GM12878 (cell line): ENCODE data around the gene RSPH1. TPM values are rescaled to one million over a fixed set of nuclear protein-coding genes. Genes with fewer than 3 reads are reported as not detected.

ENCODE experiments used
- ATAC-seq: fragments of 200-7000 bp; cut with Tn5 transposase; 3 replicates; pipeline ENCODE4 v1.9.1; 2020; ENCODE audit warnings: mild to moderate bottlenecking, moderate library complexity
- BruUV-seq: library from RNA; stranded (reverse); fragments of 400-500 nt; replicated peaks from 2 replicates; lab custom pipeline; 2021; lab: Mats Ljungman, UMichigan
- CTCF ChIA-PET: fragments of 300-600 bp; sonication (Branson Sonifier 250); formaldehyde crosslinking; extraction: SDS; loops from one replicate; lab custom pipeline; 2021; ENCODE audit warnings: inconsistent platforms; lab: Yijun Ruan, JAX
- POLR2A ChIA-PET: fragments of 350-600 bp; formaldehyde crosslinking; extraction: SDS; loops from one replicate; lab custom pipeline; 2021; ENCODE audit warnings: inconsistent platforms; lab: Charles Lee
- RAD21 ChIA-PET: fragments of 300-600 bp; sonication (Branson Sonifier 250); formaldehyde crosslinking; loops from one replicate; lab custom pipeline; 2023; ENCODE audit warnings: antibody characterized with exemption; ENCODE audit not compliant: unreplicated experiment; lab: Charles Lee
- SMC1A ChIA-PET: fragments of 300-600 bp; sonication (Branson Sonifier 250); formaldehyde crosslinking; loops from one replicate; lab custom pipeline; 2023; ENCODE audit not compliant: unreplicated experiment, uncharacterized antibody; lab: Charles Lee
- DNase-seq: peaks from one replicate; pipeline ENCODE4 v3.0.0-alpha.2; 2011; ENCODE audit warnings: low read depth, low spot score
- FAIRE-seq: peaks from 3 replicates; lab custom pipeline; 2011; peaks lifted over from hg19 to GRCh38; lab: Jason Lieb, UNC
- H2AFZ ChIP-seq: 2 replicates; pipeline ENCODE4 v1.6.0; 2011; ENCODE audit warnings: low read depth, low read length, control low read depth; ENCODE audit not compliant: control insufficient read depth
- H3K27ac ChIP-seq: 2 replicates; pipeline ENCODE4 v1.5.1; 2011; ENCODE audit warnings: control low read depth; ENCODE audit not compliant: control insufficient read depth, insufficient read depth
- H3K27me3 ChIP-seq, 2 experiments: replicated peaks in 1 of 2; 2 replicates each; pipeline versions ENCODE4 v1.6.0 to v1.6.1; 2011; ENCODE audit warnings: low read length in 1 of 2; ENCODE audit not compliant: control insufficient read depth in 2 of 2, insufficient read depth in 2 of 2
- H3K36me3 ChIP-seq, 2 experiments: 2 replicates each; pipeline ENCODE4 v1.5.1; 2011; ENCODE audit warnings: low read length in 1 of 2; ENCODE audit not compliant: control insufficient read depth in 2 of 2, insufficient read depth in 2 of 2
- H3K4me1 ChIP-seq: 2 replicates; pipeline ENCODE4 v1.6.1; 2011; ENCODE audit warnings: mild to moderate bottlenecking, low read length, moderate library complexity, mixed read lengths; ENCODE audit not compliant: control insufficient read depth, insufficient read depth
- H3K4me2 ChIP-seq: 2 replicates; pipeline ENCODE4 v1.6.0; 2011; ENCODE audit warnings: control low read depth; ENCODE audit not compliant: control insufficient read depth, insufficient read depth
- H3K4me3 ChIP-seq: fragments of 200-600 bp; sonication (generic); 2 replicates; pipeline ENCODE4 v1.5.1; 2016
- H3K79me2 ChIP-seq: 2 replicates; pipeline ENCODE4 v1.6.0; 2011; ENCODE audit warnings: low read length; ENCODE audit not compliant: control insufficient read depth, insufficient read depth
- H3K9ac ChIP-seq: 2 replicates; pipeline ENCODE4 v1.8.0; 2011; ENCODE audit warnings: low read length, control low read depth, mixed read lengths; ENCODE audit not compliant: control insufficient read depth, insufficient read depth
- H3K9me3 ChIP-seq: replicated peaks from 3 replicates; pipeline ENCODE4 v1.5.1; 2011; ENCODE audit warnings: mild to moderate bottlenecking, low read length; ENCODE audit not compliant: control insufficient read depth, insufficient read depth
- H4K20me1 ChIP-seq: 2 replicates; pipeline ENCODE4 v1.6.0; 2011; ENCODE audit not compliant: control insufficient read depth, insufficient read depth
- ATF7 ChIP-seq: fragments of 450-650 bp; IDR thresholded peaks from 2 replicates; pipeline ENCODE4 v1.6.1; 2016; ENCODE audit warnings: low read depth, mild to moderate bottlenecking
- CBFB ChIP-seq: IDR thresholded peaks from 2 replicates; pipeline ENCODE4 v1.6.1; 2016; ENCODE audit warnings: antibody characterized with exemption, low read depth
- CBX5 ChIP-seq: sonication (generic); IDR thresholded peaks from 2 replicates; pipeline ENCODE4 v1.6.1; 2016; ENCODE audit warnings: low read depth, moderate library complexity, mild to moderate bottlenecking, inconsistent platforms
- CHD1 ChIP-seq: IDR thresholded peaks from 2 replicates; pipeline ENCODE4 v1.6.1; 2012; ENCODE audit warnings: low read depth, low read length, improper control_type of control experiment
- EZH2 ChIP-seq: IDR thresholded peaks from 2 replicates; pipeline ENCODE4 v1.6.1; 2012; ENCODE audit warnings: low read depth, mild to moderate bottlenecking, control low read depth, inconsistent platforms, low read length, borderline replicate concordance; ENCODE audit not compliant: control insufficient read depth
- HDAC2 ChIP-seq: fragments of 200-600 bp; sonication (generic); IDR thresholded peaks from 2 replicates; pipeline ENCODE4 v1.6.1; 2017
- KLF5 ChIP-seq: fragments of 450-650 bp; IDR thresholded peaks from 2 replicates; pipeline ENCODE4 v1.6.1; 2014; ENCODE audit warnings: mild to moderate bottlenecking; ENCODE audit not compliant: partially characterized antibody
- MEF2A ChIP-seq: IDR thresholded peaks from 2 replicates; pipeline ENCODE4 v1.6.1; 2011; ENCODE audit warnings: low read depth, mild to moderate bottlenecking, low read length, moderate library complexity; ENCODE audit not compliant: insufficient read depth
- NFYB ChIP-seq: IDR thresholded peaks from 2 replicates; pipeline ENCODE4 v1.6.1; 2011; ENCODE audit warnings: low read depth, mild to moderate bottlenecking, low read length, improper control_type of control experiment, moderate library complexity; ENCODE audit not compliant: insufficient read depth
- RAD21 ChIP-seq: IDR thresholded peaks from 2 replicates; pipeline ENCODE4 v1.6.1; 2011; ENCODE audit warnings: mild to moderate bottlenecking, low read depth, low read length, moderate library complexity; ENCODE audit not compliant: insufficient read depth
- SMC3 ChIP-seq: IDR thresholded peaks from 2 replicates; pipeline ENCODE4 v1.6.1; 2011; ENCODE audit warnings: low read length, improper control_type of control experiment, borderline replicate concordance
- SPI1 ChIP-seq: IDR thresholded peaks from 2 replicates; pipeline ENCODE4 v1.6.1; 2011; ENCODE audit warnings: low read depth, mild to moderate bottlenecking, low read length, moderate library complexity, borderline replicate concordance; ENCODE audit not compliant: insufficient read depth
- SREBF2 ChIP-seq: IDR thresholded peaks from 2 replicates; pipeline ENCODE4 v1.6.1; 2012; ENCODE audit warnings: mild to moderate bottlenecking, low read length
- ZSCAN29 ChIP-seq: fragments of 450-650 bp; IDR thresholded peaks from 2 replicates; pipeline ENCODE4 v1.6.1; 2017; ENCODE audit warnings: mild to moderate bottlenecking, moderate library complexity
- WGBS: methylation state at CpG from one replicate; pipeline ENCODE4 v1.1.6; 2016; ENCODE audit warnings: low lambda C conversion rate; ENCODE audit not compliant: insufficient replicate concordance, insufficient coverage; ENCODE audit errors: missing lambda C conversion rate; 5-methylcytosine and 5-hydroxymethylcytosine counted together
- in situ Hi-C: fragments of 300-500 bp; cut with MboI; formaldehyde crosslinking; loops from 9 replicates; pipeline ENCODE4 v1.14.3; 2018; ENCODE audit warnings: mixed read lengths
- intact Hi-C: fragments of 100-400 bp; cut with micrococcal nuclease; formaldehyde crosslinking; loops from one replicate; pipeline ENCODE4 v1.14.2; 2022; ENCODE audit not compliant: unreplicated experiment
- polyA plus RNA-seq, 11 experiments: library from polyadenylated mRNA; depleted of rRNA in 4 of 11; unstranded in 6 of 11; stranded (reverse) in 5 of 11; fragments of >200 nt; fragmentation: Nextera tagmentation in 4 of 11; fragmentation: Illumina TruSeq in 1 of 11; extraction: Ambion mirVana in 4 of 11; extraction: Trizol in 1 of 11; gene quantifications; 1 replicate in 1 of 11; 2 replicates in 10 of 11; pipeline versions ENCODE4 v1.2.1 to v1.2.3, GENCODE V29; 2011 to 2016; ENCODE audit warnings: inconsistent platforms in 2 of 11, missing spikeins in 2 of 11, low read depth in 1 of 11
- total RNA-seq, 4 experiments: library from RNA; depleted of rRNA in 3 of 4; stranded (reverse); fragments of >200 nt in 3 of 4; fragmentation: Illumina TruSeq in 1 of 4; extraction: Trizol in 1 of 4; gene quantifications; 2 replicates each; pipeline versions ENCODE4 v1.2.1 to v1.2.3, GENCODE V29; 2013 to 2021
- TF ChIP-seq, protein P1 (sequence below): fragments of 450-650 bp; IDR thresholded peaks from 2 replicates; pipeline ENCODE4 v1.6.1; 2017; ENCODE audit warnings: mild to moderate bottlenecking, low read depth, inconsistent platforms; ENCODE audit not compliant: poor library complexity, severe bottlenecking
- TF ChIP-seq, protein P2 (sequence below): fragments of 450-650 bp; IDR thresholded peaks from 2 replicates; pipeline ENCODE4 v1.6.1; 2016; ENCODE audit warnings: mild to moderate bottlenecking
- TF ChIP-seq, protein P3 (sequence below), 3 experiments: IDR thresholded peaks in 2 of 3; conservative IDR thresholded peaks in 1 of 3; 2 replicates each; pipeline ENCODE4 v1.5.1; 2011; ENCODE audit warnings: low read depth in 3 of 3, low read length in 3 of 3, mild to moderate bottlenecking in 3 of 3, control low read depth in 2 of 3, moderate library complexity in 2 of 3, inconsistent platforms in 1 of 3, mixed read lengths in 1 of 3; ENCODE audit not compliant: control insufficient read depth in 2 of 3, insufficient read depth in 1 of 3; ENCODE audit errors: extremely low read depth in 1 of 3

The RSPH1 gene
- total and polyA plus RNA-seq, 10 of the 15 experiments (the other 5 are each of a cell fraction or from before 2014, with no cell fraction given) = 0.11 to 1.4 (median 0.38) TPM

DNA sequence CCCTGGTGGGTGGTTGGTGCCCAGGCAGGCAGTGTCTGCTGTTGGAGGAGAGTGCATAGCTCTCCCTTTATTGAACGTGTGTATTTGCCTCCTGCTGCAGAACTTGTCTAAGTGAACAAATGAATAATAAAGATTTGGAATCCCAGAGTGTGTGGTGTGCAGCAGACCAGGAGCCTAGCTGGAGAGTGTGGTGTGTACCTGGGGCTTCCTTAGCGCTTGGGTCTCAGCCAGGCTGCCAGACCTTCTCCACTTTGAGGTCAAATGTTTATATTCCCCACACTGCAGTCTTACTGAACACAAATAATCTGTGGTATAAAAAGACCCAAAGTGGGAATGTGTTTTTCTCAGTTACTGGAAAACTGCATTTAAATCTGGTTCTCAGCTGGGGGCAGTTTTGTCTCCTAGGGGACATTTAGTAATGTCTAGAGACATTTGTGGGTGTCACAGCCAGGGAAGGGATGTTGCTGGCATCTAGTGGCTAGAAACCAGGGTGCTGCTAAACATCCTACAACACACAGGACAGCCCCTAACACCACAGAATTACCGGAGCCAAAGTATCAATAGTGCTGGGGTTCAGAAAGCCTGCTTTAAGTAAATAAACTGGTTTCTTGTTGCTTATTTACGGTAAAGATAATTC is 41.2 kb upstream of the RSPH1 start:
- SMC1A ChIA-PET = interaction anchor here (0.7 to 9.1 kb wide), 34 partner anchors 12 to 420 kb away, joined by 3 to 268 read pairs (median 6); partner anchors contain the start of genes RSPH1 and SLC37A1
- CTCF ChIA-PET = interaction anchor here (0.6 to 7.6 kb wide), 39 partner anchors 11 to 392 kb away, joined by 3 to 168 read pairs (median 5); partner anchors contain the start of gene SLC37A1
- POLR2A ChIA-PET = interaction anchor here (0.7 to 6.0 kb wide), 11 partner anchors 10 to 226 kb away, joined by 3 to 71 read pairs (median 7); partner anchors contain the start of gene SLC37A1
- peak overlapping the region; percentile 32; the same call in 1 of the 2 replicates for H3K9ac ChIP-seq
- peaks cover 19% of the 10 kb centered on the region for H3K79me2 ChIP-seq
- ATAC-seq = peak; percentile 31
- 35% methylated on average over 4 of the region's 4 CpGs for WGBS
- peaks cover 51% of the 10 kb centered on the region for H3K4me1 ChIP-seq
- H3K9me3 ChIP-seq = no peaks in the 10 kb centered on the region
- DNase-seq = no peak
- intact Hi-C loops = loop anchor here (1.0 to 5.0 kb wide), 4 partner anchors 70 to 392 kb away; no protein-coding TSS in a partner anchor
- H4K20me1 ChIP-seq = no peaks in the 10 kb centered on the region
- no peak for FAIRE-seq
- no peak overlapping the region; the same call in 1 of the 2 replicates for H3K4me2 ChIP-seq
- in situ Hi-C loops = loop anchor here (5.0 kb wide), 3 partner anchors 230 to 390 kb away; no protein-coding TSS in a partner anchor
- H3K27me3 ChIP-seq = no peaks in the 10 kb centered on the region
- H3K4me3 ChIP-seq = no peak overlapping the region
- H3K27ac ChIP-seq = no peak overlapping the region; the same call in 1 of the 2 replicates
- RAD21 ChIA-PET = interaction anchor here (0.7 to 6.6 kb wide), 34 partner anchors 11 to 392 kb away, joined by 3 to 146 read pairs (median 10); partner anchors contain the start of genes RSPH1 and SLC37A1
- H2AFZ ChIP-seq = no peak overlapping the region
- no TSS peak for BruUV-seq
- H3K36me3 ChIP-seq = peaks cover 16 to 18% of the 10 kb centered on the region in 2 experiments
- peak; percentile 70; the same call in 1 of the 2 replicates for TF ChIP-seq SMC3
- no peak for TF ChIP-seq ZSCAN29
- no peak for TF ChIP-seq NFYB
- TF ChIP-seq ATF7 = no peak
- TF ChIP-seq, protein P1, sequence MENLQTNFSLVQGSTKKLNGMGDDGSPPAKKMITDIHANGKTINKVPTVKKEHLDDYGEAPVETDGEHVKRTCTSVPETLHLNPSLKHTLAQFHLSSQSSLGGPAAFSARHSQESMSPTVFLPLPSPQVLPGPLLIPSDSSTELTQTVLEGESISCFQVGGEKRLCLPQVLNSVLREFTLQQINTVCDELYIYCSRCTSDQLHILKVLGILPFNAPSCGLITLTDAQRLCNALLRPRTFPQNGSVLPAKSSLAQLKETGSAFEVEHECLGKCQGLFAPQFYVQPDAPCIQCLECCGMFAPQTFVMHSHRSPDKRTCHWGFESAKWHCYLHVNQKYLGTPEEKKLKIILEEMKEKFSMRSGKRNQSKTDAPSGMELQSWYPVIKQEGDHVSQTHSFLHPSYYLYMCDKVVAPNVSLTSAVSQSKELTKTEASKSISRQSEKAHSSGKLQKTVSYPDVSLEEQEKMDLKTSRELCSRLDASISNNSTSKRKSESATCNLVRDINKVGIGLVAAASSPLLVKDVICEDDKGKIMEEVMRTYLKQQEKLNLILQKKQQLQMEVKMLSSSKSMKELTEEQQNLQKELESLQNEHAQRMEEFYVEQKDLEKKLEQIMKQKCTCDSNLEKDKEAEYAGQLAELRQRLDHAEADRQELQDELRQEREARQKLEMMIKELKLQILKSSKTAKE = peak; percentile 65
- no peak for TF ChIP-seq EZH2
- TF ChIP-seq, protein P2, sequence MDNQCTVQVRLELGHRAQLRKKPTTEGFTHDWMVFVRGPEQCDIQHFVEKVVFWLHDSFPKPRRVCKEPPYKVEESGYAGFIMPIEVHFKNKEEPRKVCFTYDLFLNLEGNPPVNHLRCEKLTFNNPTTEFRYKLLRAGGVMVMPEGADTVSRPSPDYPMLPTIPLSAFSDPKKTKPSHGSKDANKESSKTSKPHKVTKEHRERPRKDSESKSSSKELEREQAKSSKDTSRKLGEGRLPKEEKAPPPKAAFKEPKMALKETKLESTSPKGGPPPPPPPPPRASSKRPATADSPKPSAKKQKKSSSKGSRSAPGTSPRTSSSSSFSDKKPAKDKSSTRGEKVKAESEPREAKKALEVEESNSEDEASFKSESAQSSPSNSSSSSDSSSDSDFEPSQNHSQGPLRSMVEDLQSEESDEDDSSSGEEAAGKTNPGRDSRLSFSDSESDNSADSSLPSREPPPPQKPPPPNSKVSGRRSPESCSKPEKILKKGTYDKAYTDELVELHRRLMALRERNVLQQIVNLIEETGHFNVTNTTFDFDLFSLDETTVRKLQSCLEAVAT = no peak
- TF ChIP-seq SREBF2 = no peak
- TF ChIP-seq CBFB = peak; percentile 38; the same call in 1 of the 2 replicates
- TF ChIP-seq HDAC2 = no peak
- no peak for TF ChIP-seq MEF2A
- TF ChIP-seq CHD1 = no peak
- no peak for TF ChIP-seq SPI1
- no peak for TF ChIP-seq CBX5
- TF ChIP-seq KLF5 = no peak
- peak; percentile 85 for TF ChIP-seq RAD21
- TF ChIP-seq, protein P3, sequence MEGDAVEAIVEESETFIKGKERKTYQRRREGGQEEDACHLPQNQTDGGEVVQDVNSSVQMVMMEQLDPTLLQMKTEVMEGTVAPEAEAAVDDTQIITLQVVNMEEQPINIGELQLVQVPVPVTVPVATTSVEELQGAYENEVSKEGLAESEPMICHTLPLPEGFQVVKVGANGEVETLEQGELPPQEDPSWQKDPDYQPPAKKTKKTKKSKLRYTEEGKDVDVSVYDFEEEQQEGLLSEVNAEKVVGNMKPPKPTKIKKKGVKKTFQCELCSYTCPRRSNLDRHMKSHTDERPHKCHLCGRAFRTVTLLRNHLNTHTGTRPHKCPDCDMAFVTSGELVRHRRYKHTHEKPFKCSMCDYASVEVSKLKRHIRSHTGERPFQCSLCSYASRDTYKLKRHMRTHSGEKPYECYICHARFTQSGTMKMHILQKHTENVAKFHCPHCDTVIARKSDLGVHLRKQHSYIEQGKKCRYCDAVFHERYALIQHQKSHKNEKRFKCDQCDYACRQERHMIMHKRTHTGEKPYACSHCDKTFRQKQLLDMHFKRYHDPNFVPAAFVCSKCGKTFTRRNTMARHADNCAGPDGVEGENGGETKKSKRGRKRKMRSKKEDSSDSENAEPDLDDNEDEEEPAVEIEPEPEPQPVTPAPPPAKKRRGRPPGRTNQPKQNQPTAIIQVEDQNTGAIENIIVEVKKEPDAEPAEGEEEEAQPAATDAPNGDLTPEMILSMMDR (IDR thresholded peaks at IDR 0.05 in 2 of 3, conservative IDR thresholded peaks at IDR 0.05 in 1 of 3; ENCODE audit: control insufficient read depth in 2 of 3, extremely low read depth in 1 of 3, insufficient read depth in 1 of 3, low read depth in 3 of 3, low read length in 3 of 3) = peak; percentile 61 to 82 (median 68)
